GM19023 (cell line): Measurements from ENCODE around the gene DDX10.
"Not testable (repeated sequence)": the region's sequence is repeated elsewhere in the genome, so short reads cannot be mapped to it uniquely, and the experiment has no call there.

Source experiments
- ATAC-seq: cut with Tn5 transposase; IDR thresholded peaks from one replicate; pipeline ENCODE4 v1.9.1; 2021; ENCODE audit warnings: mild to moderate bottlenecking, moderate library complexity; ENCODE audit not compliant: unreplicated experiment

DDX10 gene

DNA sequence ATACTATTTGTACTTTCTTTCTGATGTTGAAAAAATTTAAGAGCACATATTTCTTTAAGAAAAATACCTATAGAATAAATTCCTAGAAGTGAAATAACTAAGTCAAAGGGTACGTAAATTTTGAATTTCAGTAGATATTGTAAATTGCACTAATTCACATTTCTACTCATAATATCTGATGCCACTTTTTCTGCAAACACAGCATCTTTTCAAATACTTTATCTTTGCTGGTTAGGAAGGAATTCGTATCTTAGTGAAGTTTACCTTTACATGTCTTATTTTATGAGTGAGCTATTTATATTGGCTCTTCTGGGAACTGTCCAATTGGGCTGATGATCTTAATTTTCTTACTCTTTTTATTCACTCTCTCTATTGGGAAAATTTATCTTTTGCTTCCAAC lies 148.2 kb downstream of the DDX10 start:
- no peak for ATAC-seq

- ATAC-seq: no peak
Measured at GRCh38 chr11:108817976-108818375, 153.1 kb downstream of the DDX10 start.

GRCh38 chr11:108818971-108819370 lies 154.1 kb downstream of the DDX10 start:
- no peak for ATAC-seq

DNA sequence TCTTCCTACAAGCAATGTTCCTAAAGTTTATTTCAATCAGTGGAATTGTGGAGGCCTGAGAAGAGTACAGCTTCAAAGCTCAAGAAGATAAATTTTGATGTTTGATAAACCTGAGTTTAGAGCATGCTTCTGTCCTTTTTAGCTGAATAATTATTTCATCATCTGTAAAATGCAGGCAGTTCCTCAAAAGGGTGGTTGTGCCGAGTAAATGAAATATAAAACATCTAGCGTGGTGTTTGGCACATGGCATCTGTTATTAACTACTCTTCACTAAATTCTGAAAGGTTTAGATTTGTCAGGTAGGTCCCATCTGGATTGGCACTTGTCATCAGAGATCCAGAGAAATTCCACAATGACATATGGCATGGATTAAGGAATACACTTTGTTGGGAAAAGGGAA lies 155.1 kb downstream of the DDX10 start:
- no peak for ATAC-seq

DNA sequence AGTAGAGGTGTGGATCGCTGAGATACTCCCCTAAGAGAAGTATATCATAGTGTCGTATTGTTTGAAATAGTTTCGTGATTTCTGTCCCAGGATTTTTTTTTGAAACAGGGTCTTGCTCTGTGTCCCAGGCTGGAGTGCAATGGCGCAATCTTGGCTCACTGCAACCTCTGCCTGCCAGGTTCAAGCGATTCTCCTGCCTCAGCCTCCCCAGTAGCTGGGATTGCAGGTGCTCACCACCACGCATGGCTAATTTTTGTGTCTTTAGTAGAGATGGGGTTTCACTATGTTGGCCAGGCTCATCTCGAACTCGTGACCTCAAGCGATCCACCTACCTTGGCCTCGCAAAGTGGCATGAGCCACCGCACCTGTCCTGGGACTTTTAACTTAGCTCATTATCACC lies 159.1 kb downstream of the DDX10 start:
- not testable (repeated sequence) for ATAC-seq

DNA sequence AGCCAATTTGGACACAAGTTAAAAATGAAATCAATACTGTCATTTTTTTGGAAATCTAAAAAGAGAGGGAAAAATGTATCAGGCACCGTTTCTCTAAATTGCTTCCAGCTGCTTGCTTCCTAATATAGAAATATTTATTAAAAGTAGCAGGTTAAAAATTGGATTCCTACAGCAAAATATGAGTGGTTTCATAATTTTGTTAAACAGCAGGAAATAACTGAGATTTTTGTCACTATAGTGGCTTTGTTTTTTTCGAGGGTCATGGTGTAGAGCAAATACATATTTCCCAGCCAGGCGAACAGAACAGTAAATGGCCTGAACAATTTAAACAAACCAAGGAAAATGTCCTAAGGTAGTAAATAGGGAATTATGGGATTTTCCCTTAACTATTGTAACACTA lies 159.7 kb downstream of the DDX10 start:
- ATAC-seq: no peak

- ATAC-seq: no peak
Measured at GRCh38 chr11:108825381-108825780, 160.5 kb downstream of the DDX10 start.

GRCh38 chr11:108826136-108826535 lies 161.3 kb downstream of the DDX10 start:
- ATAC-seq: no peak

DNA sequence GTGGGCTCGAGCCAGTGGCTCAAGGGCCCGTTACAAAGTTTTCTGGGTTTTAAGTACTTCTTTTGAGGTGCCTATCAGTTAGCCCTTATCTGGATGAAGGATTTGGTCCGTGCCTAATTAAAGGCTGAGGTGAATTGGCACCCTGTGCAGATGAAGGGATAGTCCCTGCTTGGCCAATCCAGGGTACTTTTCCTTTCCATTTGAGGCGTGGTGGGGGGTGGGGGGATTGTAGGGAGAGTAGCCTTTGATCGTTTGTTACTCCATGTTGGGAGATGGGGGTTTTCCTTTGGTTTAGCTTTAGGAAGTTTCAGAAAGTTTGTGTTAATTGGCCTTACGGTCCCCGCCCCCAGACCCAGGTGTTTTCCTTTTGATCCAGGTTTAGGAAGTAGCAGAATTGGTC lies 170.8 kb downstream of the DDX10 start:
- ATAC-seq: no peak

DNA sequence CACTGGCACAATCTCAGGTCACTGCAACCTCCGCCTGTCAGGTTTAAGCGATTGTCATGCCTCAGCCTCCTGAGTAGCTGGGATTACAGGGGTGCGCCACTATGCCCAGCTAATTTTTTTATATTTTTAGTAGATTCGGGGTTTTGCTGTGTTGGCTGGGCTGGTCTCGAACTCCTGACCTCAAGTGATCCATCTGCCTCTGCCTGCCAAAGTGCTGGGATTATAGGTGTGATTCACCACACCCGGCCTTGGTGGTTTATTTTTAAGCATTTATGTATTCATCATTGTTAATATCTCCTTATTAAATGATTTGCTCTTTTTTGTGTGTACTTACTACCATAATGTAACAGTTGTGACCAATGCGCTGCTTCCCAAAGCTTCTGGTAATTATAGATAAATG lies 171.7 kb downstream of the DDX10 start:
- ATAC-seq: no peak

GRCh38 chr11:108838102-108838791 lies 173.4 kb downstream of the DDX10 start:
- ATAC-seq: no peak

DNA sequence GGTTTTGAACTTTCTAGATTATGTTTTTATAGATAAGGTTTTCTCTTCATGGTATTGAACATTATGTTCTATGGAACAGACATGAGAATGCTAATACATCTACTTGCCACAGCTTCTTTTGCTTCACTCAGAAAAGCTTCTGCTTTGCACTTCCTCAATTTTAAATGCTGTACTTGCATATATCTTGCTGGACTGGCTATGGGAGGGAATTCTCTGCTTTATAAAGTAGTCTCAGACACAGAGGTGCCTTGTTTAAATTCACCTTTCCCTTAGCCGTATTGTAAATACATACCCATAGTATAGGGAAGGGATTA lies 173.9 kb downstream of the DDX10 start:
- no peak for ATAC-seq

DNA sequence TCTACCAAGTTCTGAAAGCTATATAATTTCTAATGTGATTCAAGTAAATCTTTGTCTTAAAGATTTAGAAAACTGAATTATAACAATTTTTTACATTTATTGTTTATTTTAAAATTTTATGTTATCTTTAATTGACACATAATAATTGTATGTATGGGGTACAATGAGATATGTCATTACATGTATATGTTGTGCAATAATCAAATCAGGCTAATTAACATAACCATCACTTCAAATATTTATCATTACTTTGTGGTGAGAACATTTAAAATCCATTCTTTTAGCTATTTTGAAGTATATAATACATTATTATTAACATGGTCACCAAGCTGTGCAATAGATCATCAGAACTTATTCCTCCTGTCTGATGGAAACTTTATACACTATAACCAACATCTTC lies 181.1 kb downstream of the DDX10 start:
- no peak for ATAC-seq

- no peak for ATAC-seq
Measured at GRCh38 chr11:108847298-108847990, 182.6 kb downstream of the DDX10 start.

GRCh38 chr11:108851781-108852180 lies 186.9 kb downstream of the DDX10 start:
- ATAC-seq: no peak

GRCh38 chr11:108852701-108853100 lies 187.8 kb downstream of the DDX10 start:
- no peak for ATAC-seq

- ATAC-seq: no peak
Measured at GRCh38 chr11:108853151-108853550, 188.3 kb downstream of the DDX10 start.

DNA sequence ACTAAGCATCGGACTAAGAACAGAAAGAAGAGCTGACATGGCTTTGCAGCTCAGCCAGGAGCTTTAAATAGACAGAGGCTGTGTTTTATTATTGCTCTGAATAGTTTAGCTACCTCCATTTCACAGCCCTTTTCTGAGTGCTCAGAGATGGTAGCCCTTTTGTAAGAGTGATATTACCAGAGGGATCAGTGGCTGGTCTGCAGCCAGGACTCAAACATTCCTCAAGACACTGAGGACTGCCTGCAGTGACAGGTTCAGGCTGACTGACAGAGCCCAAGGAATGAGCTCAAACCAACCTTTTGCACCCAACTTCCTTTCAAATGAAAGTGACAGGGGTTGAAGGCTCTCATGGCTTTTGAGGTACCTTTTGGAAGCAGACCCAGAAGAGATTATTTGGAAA lies 189.0 kb downstream of the DDX10 start:
- peak; percentile 47 for ATAC-seq

DNA sequence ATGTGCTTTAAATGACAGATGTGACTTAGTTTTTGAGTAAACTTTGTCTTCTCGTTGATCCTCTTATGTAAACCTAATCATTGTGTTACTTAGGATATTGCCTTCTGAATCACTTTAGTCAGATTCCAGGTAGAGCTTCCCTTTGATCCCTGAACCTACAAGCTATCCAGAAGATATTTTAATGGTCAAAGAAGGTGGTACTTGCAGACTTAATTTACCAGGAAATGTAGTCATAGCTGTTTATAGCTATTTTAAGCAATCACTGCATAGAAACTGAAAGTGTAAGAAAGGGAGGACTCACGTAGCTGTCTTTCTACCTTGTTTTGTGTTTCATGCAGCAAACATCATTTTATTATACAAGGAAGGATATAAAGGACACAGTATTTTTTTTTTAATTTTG lies 189.5 kb downstream of the DDX10 start:
- peak; percentile 88 for ATAC-seq

DNA sequence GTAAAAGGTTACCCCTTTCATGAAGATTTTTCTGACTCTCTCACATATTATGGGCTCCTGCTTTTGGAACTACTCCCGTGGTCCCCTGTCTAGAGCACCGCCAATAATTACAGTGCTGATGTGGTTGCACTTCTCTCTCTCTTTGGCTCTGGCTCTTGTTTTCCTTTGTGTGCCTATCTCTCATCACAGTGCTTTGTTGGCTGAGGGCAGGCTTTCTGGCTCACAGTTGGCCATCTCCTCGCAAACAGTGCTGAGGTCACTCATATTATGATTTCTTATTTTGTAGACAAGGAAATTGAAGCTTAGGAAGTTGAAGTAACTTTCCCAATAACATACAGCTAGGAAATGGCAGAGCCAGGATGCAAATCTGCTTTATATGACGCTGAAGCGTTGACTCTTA lies 192.5 kb downstream of the DDX10 start:
- ATAC-seq: no peak

- ATAC-seq: no peak
Measured at GRCh38 chr11:108858622-108859021, 193.8 kb downstream of the DDX10 start.

- ATAC-seq: no peak
Measured at GRCh38 chr11:108859510-108859909, 194.6 kb downstream of the DDX10 start.

GRCh38 chr11:108863528-108863927 lies 198.7 kb downstream of the DDX10 start:
- no peak for ATAC-seq
